OCI-LY3 (cell line): ENCODE measurements around the gene SMURF2.

Experiments used
- H2AFZ ChIP-seq: fragments of 200-600, 300-600 bp; shearing (Covaris generic); 2 replicates; pipeline ENCODE4 v1.6.0; 2014; ENCODE audit warnings: antibody characterized with exemption, low read depth, low read length
- H3K27ac ChIP-seq: fragments of 200-600, 300-600 bp; sonication (generic); 2 replicates; pipeline ENCODE4 v1.5.1; 2014; ENCODE audit warnings: mild to moderate bottlenecking, low read length, moderate library complexity, mixed read lengths
- H3K27me3 ChIP-seq: fragments of 200-600, 300-600 bp; sonication (generic); 2 replicates; pipeline ENCODE4 v1.6.1; 2014; ENCODE audit warnings: low read depth, low read length, mixed read lengths
- H3K36me3 ChIP-seq: fragments of 200-600, 300-600 bp; sonication (generic); replicated peaks from 2 replicates; pipeline ENCODE3; 2014; ENCODE audit warnings: low read depth, low read length, mixed read lengths
- H3K4me1 ChIP-seq: fragments of 300-600, 200-600 bp; sonication (generic); 2 replicates; pipeline ENCODE4 v1.6.1; 2014; ENCODE audit warnings: low read length, mixed read lengths
- H3K4me2 ChIP-seq: fragments of 200-600, 300-600 bp; sonication (generic); 2 replicates; pipeline ENCODE4 v1.6.1; 2014; ENCODE audit warnings: low read length, mixed read lengths
- H3K4me3 ChIP-seq: fragments of 300-600, 200-600 bp; sonication (generic); 2 replicates; pipeline ENCODE4 v1.5.1; 2014; ENCODE audit warnings: antibody characterized with exemption, mild to moderate bottlenecking, low read length, moderate library complexity
- H3K79me2 ChIP-seq: fragments of 300-600, 200-600 bp; shearing (Covaris generic); 2 replicates; pipeline ENCODE4 v1.6.1; 2014; ENCODE audit warnings: mild to moderate bottlenecking, low read length, mixed read lengths
- H3K9ac ChIP-seq: fragments of 300-600, 200-600 bp; shearing (Covaris generic); 2 replicates; pipeline ENCODE4 v1.6.0; 2014; ENCODE audit warnings: mild to moderate bottlenecking, low read length, moderate library complexity
- H3K9me3 ChIP-seq: fragments of 200-600, 300-600 bp; shearing (Covaris generic); 2 replicates; pipeline ENCODE4 v1.6.1; 2014; ENCODE audit warnings: low read length, mixed read lengths; ENCODE audit not compliant: insufficient read depth
- H4K20me1 ChIP-seq: fragments of 200-600, 300-600 bp; sonication (generic); 2 replicates; pipeline ENCODE4 v1.6.1; 2016; ENCODE audit warnings: low read length, mixed read lengths; ENCODE audit not compliant: insufficient read depth
- CTCF ChIP-seq: fragments of 200-600, 300-600 bp; sonication (generic); IDR thresholded peaks from 2 replicates; pipeline ENCODE4 v1.5.1; 2014; ENCODE audit warnings: antibody characterized with exemption, low read length, low read depth
- EZH2phosphoT487 ChIP-seq: fragments of 200-600 bp; shearing (Covaris generic); IDR thresholded peaks from 2 replicates; pipeline ENCODE4 v1.6.1; 2018; ENCODE audit warnings: antibody characterized with exemption, mixed run types, low read depth

The SMURF2 gene

GRCh38 chr17:64498308-64499203, 163.6 kb downstream of the SMURF2 start:
- Histone ChIP-seq H3K4me2 (peak overlapping the region; percentile 88), H3K9ac (no peak overlapping the region), H3K4me1 (peaks cover 39% of the 10 kb centered on the region), H3K4me3 (no peak overlapping the region), H3K27ac (peak overlapping the region; percentile 93), H3K36me3 (peaks cover 61% of the 10 kb centered on the region), H3K79me2 (peaks cover 74% of the 10 kb centered on the region), H2AFZ (no peak overlapping the region), H3K27me3 (no peaks in the 10 kb centered on the region), H3K9me3 (no peaks in the 10 kb centered on the region), H4K20me1 (no peaks in the 10 kb centered on the region)
- TF ChIP-seq CTCF (no peak), EZH2phosphoT487 (no peak)

- Histone ChIP-seq H3K4me3 (peak overlapping the region; percentile 94), H3K27ac (peak overlapping the region; percentile 93), H3K79me2 (peaks cover 70% of the 10 kb centered on the region), H3K4me2 (peak overlapping the region; percentile 88), H3K27me3 (no peaks in the 10 kb centered on the region), H3K4me1 (peaks cover 39% of the 10 kb centered on the region), H4K20me1 (no peaks in the 10 kb centered on the region), H2AFZ (no peak overlapping the region), H3K36me3 (peaks cover 58% of the 10 kb centered on the region), H3K9ac (peak overlapping the region; percentile 89), H3K9me3 (no peaks in the 10 kb centered on the region)
- no peak for TF ChIP-seq CTCF
- no peak for TF ChIP-seq EZH2phosphoT487
Measured at GRCh38 chr17:64497565-64498035, 164.5 kb downstream of the SMURF2 start.

- Histone ChIP-seq H3K27ac (peak within 1 kb of the TSS; percentile 93), H3K4me2 (peak within 1 kb of the TSS; percentile 88), H3K79me2 (peaks cover 64% of the 10 kb centered on the region), H2AFZ (peak within 1 kb of the TSS; percentile 78), H3K4me3 (peak within 1 kb of the TSS; percentile 94), H3K36me3 (peaks cover 56% of the 10 kb centered on the region), H3K27me3 (no peaks in the 10 kb centered on the region), H3K4me1 (peaks cover 39% of the 10 kb centered on the region), H3K9ac (peak within 1 kb of the TSS; percentile 89), H3K9me3 (no peaks in the 10 kb centered on the region), H4K20me1 (no peaks in the 10 kb centered on the region)
- TF ChIP-seq EZH2phosphoT487: no peak
- TF ChIP-seq CTCF: peak; percentile 62
Measured at GRCh38 chr17:64496786-64497564, 165.1 kb downstream of the SMURF2 start, which contains the start of gene POLG2. POLG2 (minus strand) TSS chr17:64497054; CDS start chr17:64496968, 86 bp downstream.

GRCh38 chr17:64496348-64496785, 165.7 kb downstream of the SMURF2 start:
- H3K79me2 ChIP-seq: peaks cover 59% of the 10 kb centered on the region
- H3K4me2 ChIP-seq: peak overlapping the region; percentile 88
- TF ChIP-seq CTCF (no peak), EZH2phosphoT487 (no peak)
- peak overlapping the region; percentile 94 for H3K4me3 ChIP-seq
- H3K9me3 ChIP-seq: no peaks in the 10 kb centered on the region
- peak overlapping the region; percentile 89 for H3K9ac ChIP-seq
- H3K4me1 ChIP-seq: peaks cover 39% of the 10 kb centered on the region
- H4K20me1 ChIP-seq: no peaks in the 10 kb centered on the region
- H3K36me3 ChIP-seq: peaks cover 56% of the 10 kb centered on the region
- H3K27ac ChIP-seq: peak overlapping the region; percentile 93
- peak overlapping the region; percentile 69; the same call in 1 of the 2 replicates for H2AFZ ChIP-seq
- H3K27me3 ChIP-seq: no peaks in the 10 kb centered on the region
